HG02588 (cell line): ENCODE data around the gene SPACA7.
A peak's percentile ranks its signal among the peaks of the same experiment; 100 is the strongest.
"Not testable (repeated sequence)": the region's sequence is repeated elsewhere in the genome, so short reads cannot be mapped to it uniquely, and the experiment has no call there.

ENCODE experiments used
- ATAC-seq: cut with Tn5 transposase; IDR thresholded peaks from one replicate; pipeline ENCODE4 v1.9.1; 2021; ENCODE audit warnings: mild to moderate bottlenecking, moderate library complexity; ENCODE audit not compliant: unreplicated experiment

SPACA7 gene

GRCh38 chr13:112416647-112417046, 40.5 kb downstream of the SPACA7 start:
- no peak for ATAC-seq

GRCh38 chr13:112417079-112417478, 40.9 kb downstream of the SPACA7 start:
- ATAC-seq = no peak

GRCh38 chr13:112424098-112424497, 47.9 kb downstream of the SPACA7 start:
- no peak for ATAC-seq

- ATAC-seq = no peak
Observed at GRCh38 chr13:112428704-112429103, 52.5 kb downstream of the SPACA7 start.

GRCh38 chr13:112431734-112432133, 55.6 kb downstream of the SPACA7 start:
- ATAC-seq = no peak

- ATAC-seq = not testable (repeated sequence)
Observed at GRCh38 chr13:112432734-112433133, 56.6 kb downstream of the SPACA7 start.

GRCh38 chr13:112433517-112433916, 57.4 kb downstream of the SPACA7 start:
- ATAC-seq = not testable (repeated sequence)

GRCh38 chr13:112434032-112434431, 57.9 kb downstream of the SPACA7 start:
- no peak for ATAC-seq

GRCh38 chr13:112434937-112435523, 58.9 kb downstream of the SPACA7 start:
- no peak for ATAC-seq

GRCh38 chr13:112435973-112436372, 59.8 kb downstream of the SPACA7 start:
- ATAC-seq = no peak

GRCh38 chr13:112438094-112438493, 61.9 kb downstream of the SPACA7 start:
- no peak for ATAC-seq

GRCh38 chr13:112438515-112438914, 62.4 kb downstream of the SPACA7 start:
- no peak for ATAC-seq

GRCh38 chr13:112441226-112441625, 65.1 kb downstream of the SPACA7 start:
- ATAC-seq = no peak

GRCh38 chr13:112441779-112442310, 65.7 kb downstream of the SPACA7 start:
- no peak for ATAC-seq

- no peak for ATAC-seq
Observed at GRCh38 chr13:112442483-112443090, 66.4 kb downstream of the SPACA7 start.

GRCh38 chr13:112443191-112443994, 67.2 kb downstream of the SPACA7 start:
- no peak for ATAC-seq

GRCh38 chr13:112443995-112444311, 67.8 kb downstream of the SPACA7 start:
- ATAC-seq = peak; percentile 57

GRCh38 chr13:112444416-112445399, 68.6 kb downstream of the SPACA7 start:
- ATAC-seq = no peak

- no peak for ATAC-seq
Observed at GRCh38 chr13:112445411-112446271, 69.5 kb downstream of the SPACA7 start.

- ATAC-seq = no peak
Observed at GRCh38 chr13:112446347-112446861, 70.2 kb downstream of the SPACA7 start.
